ENCODE data around the gene ZFYVE27. TPM values are rescaled to one million over a fixed set of nuclear protein-coding genes. Genes with fewer than 3 reads are reported as not detected.

ZFYVE27 gene
- total RNA-seq, 2 donors from 2014 or later, result 24.8 to 25.5 TPM

GRCh38 chr10:97718178-97718577 is 18.8 kb upstream of the ZFYVE27 start:
- Histone ChIP-seq H3K36me3 (peaks cover 12% of the 10 kb centered on the region), H3K4me1 (ENCODE audit: control insufficient read depth in 1 of 2, low read depth in 2 of 2) (peaks cover 37 to 49% of the 10 kb centered on the region in 2 donors), H3K27ac (peak overlapping the region; percentile 96 to 98), H3K27me3 (replicated peaks; ENCODE audit: insufficient read depth) (no peaks in the 10 kb centered on the region), H3K4me3 (peak overlapping the region; percentile 26), H3K9me3 (no peaks in the 10 kb centered on the region)
- no peak for ATAC-seq (ENCODE audit: insufficient number of reproducible peaks, low FRiP score, low read depth)
- no peak for TF ChIP-seq CTCF (IDR thresholded peaks at IDR 0.05)
- no peak for DNase-seq (ENCODE audit: low spot score)

GRCh38 chr10:97718659-97719142 is 18.2 kb upstream of the ZFYVE27 start:
- Histone ChIP-seq H3K4me1 (ENCODE audit: control insufficient read depth in 1 of 2, low read depth in 2 of 2) (peaks cover 36 to 49% of the 10 kb centered on the region in 2 donors), H3K4me3 (no peak overlapping the region), H3K9me3 (no peaks in the 10 kb centered on the region), H3K27ac (peak overlapping the region; percentile 32 to 96), H3K36me3 (peaks cover 12% of the 10 kb centered on the region), H3K27me3 (replicated peaks; ENCODE audit: insufficient read depth) (no peaks in the 10 kb centered on the region)
- DNase-seq (ENCODE audit: low spot score), result no peak
- no peak for ATAC-seq (ENCODE audit: insufficient number of reproducible peaks, low FRiP score, low read depth)
- no peak for TF ChIP-seq CTCF (IDR thresholded peaks at IDR 0.05)

- no peak for ATAC-seq (ENCODE audit: insufficient number of reproducible peaks, low FRiP score, low read depth)
- Histone ChIP-seq H3K4me1 (ENCODE audit: control insufficient read depth in 1 of 2, low read depth in 2 of 2) (peaks cover 36 to 49% of the 10 kb centered on the region in 2 donors), H3K27me3 (replicated peaks; ENCODE audit: insufficient read depth) (no peaks in the 10 kb centered on the region), H3K9me3 (no peaks in the 10 kb centered on the region), H3K4me3 (no peak overlapping the region), H3K36me3 (peaks cover 12% of the 10 kb centered on the region), H3K27ac (peak overlapping the region in 1 of 2 donors; percentile 16)
- DNase-seq (ENCODE audit: low spot score), result no peak
- no peak for TF ChIP-seq CTCF (IDR thresholded peaks at IDR 0.05)
Observed at GRCh38 chr10:97719602-97720001, 17.3 kb upstream of the ZFYVE27 start.

- no peaks in the 10 kb centered on the region for H3K27me3 ChIP-seq (replicated peaks; ENCODE audit: insufficient read depth)
- DNase-seq (ENCODE audit: low spot score) (no peak), ATAC-seq (ENCODE audit: insufficient number of reproducible peaks, low FRiP score, low read depth) (no peak)
- no peaks in the 10 kb centered on the region for H3K9me3 ChIP-seq
- H3K27ac ChIP-seq, result no peak overlapping the region
- H3K4me1 ChIP-seq (ENCODE audit: control insufficient read depth in 1 of 2, low read depth in 2 of 2), result peaks cover 30 to 40% of the 10 kb centered on the region in 2 donors
- no peak overlapping the region for H3K4me3 ChIP-seq
- TF ChIP-seq CTCF (IDR thresholded peaks at IDR 0.05), result no peak
- H3K36me3 ChIP-seq, result peaks cover 6% of the 10 kb centered on the region
Observed at GRCh38 chr10:97721871-97722780, 14.8 kb upstream of the ZFYVE27 start.

GRCh38 chr10:97723001-97723400 is 13.9 kb upstream of the ZFYVE27 start:
- H3K27me3 ChIP-seq (replicated peaks; ENCODE audit: insufficient read depth), result no peaks in the 10 kb centered on the region
- DNase-seq (ENCODE audit: low spot score) (no peak), ATAC-seq (ENCODE audit: insufficient number of reproducible peaks, low FRiP score, low read depth) (no peak)
- peak overlapping the region in 1 of 2 donors; percentile 13 for H3K27ac ChIP-seq
- H3K4me3 ChIP-seq, result no peak overlapping the region
- no peak for TF ChIP-seq CTCF (IDR thresholded peaks at IDR 0.05)
- peaks cover 22 to 39% of the 10 kb centered on the region in 2 donors for H3K4me1 ChIP-seq (ENCODE audit: control insufficient read depth in 1 of 2, low read depth in 2 of 2)
- H3K9me3 ChIP-seq, result no peaks in the 10 kb centered on the region
- H3K36me3 ChIP-seq, result no peaks in the 10 kb centered on the region

Measured in thoracic aorta (tissue), 2 donors.